Vagina (tissue), 2 donors: ENCODE results near the gene PLSCR1.

Experiments used
- CTCF ChIP-seq, 3 experiments: fragments of 450-650 bp in 2 of 3; fragments of 200-600 bp in 1 of 3; sonication (generic) in 1 of 3; IDR thresholded peaks; one replicate each; pipeline ENCODE4 v1.5.1; 2017 to 2019; ENCODE audit warnings: antibody characterized with exemption in 3 of 3, mild to moderate bottlenecking in 2 of 3, moderate library complexity in 2 of 3
- POLR2A ChIP-seq, 2 donors: fragments of 450-650 bp; IDR thresholded peaks; one replicate each; pipeline ENCODE4 v1.6.1; 2017; ENCODE audit warnings: antibody characterized with exemption in 2 of 2, mild to moderate bottlenecking in 2 of 2, moderate library complexity in 2 of 2

- TF ChIP-seq CTCF (IDR thresholded peaks at IDR 0.05), result no peak
- TF ChIP-seq POLR2A (IDR thresholded peaks at IDR 0.05), result no peak
Observed at GRCh38 chr3:146542978-146543377, 1.4 kb downstream of the PLSCR1 start.
